Hypothalamus (tissue), 51 donors: ENCODE data around the gene C12orf50.
"Not testable (repeated sequence)": the region's sequence is repeated elsewhere in the genome, so short reads cannot be mapped to it uniquely, and the experiment has no call there.

Source experiments
- DNase-seq, 51 donors: peaks; one replicate each; lab custom pipeline; 2025; lab: John Stamatoyannopoulos, UW

Gene C12orf50

DNA sequence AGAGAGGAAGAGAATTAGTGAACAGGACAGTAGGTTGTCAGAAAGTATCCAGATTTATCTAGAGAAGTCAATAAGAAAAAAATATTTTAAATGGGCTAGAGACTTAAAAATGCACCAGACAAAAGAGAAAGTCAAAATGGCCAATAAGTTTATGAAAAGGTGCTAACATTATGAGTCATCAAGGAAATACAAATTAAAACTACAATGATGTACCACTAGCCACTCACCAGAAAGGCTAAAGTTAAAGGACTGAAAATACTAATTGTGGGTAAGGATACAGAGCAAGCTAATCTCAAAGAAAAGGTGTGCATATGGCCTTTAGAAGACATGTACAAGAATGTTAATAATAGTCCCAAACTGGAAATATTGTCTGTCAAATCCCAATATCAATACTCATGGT lies 37.7 kb downstream of the C12orf50 start:
- DNase-seq, result no peak

DNA sequence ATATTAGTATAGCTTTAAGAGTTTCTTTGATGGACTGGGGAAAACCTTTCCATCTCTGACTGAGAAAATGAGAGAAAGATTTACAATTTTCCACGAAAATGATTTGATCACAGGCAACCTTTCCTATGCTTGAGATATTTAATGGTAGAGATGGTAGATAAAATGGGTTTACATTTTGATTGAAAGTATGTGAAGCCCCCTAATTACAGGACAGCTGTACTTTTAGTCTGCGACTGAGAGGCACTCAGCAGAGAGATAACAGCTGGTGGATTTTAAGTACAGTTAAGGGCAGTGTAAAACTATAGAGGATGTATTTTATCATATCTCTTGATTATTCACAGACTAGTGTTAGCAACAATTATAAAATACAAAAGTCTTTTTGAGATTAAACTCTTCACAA lies 40.7 kb downstream of the C12orf50 start:
- no peak for DNase-seq

DNA sequence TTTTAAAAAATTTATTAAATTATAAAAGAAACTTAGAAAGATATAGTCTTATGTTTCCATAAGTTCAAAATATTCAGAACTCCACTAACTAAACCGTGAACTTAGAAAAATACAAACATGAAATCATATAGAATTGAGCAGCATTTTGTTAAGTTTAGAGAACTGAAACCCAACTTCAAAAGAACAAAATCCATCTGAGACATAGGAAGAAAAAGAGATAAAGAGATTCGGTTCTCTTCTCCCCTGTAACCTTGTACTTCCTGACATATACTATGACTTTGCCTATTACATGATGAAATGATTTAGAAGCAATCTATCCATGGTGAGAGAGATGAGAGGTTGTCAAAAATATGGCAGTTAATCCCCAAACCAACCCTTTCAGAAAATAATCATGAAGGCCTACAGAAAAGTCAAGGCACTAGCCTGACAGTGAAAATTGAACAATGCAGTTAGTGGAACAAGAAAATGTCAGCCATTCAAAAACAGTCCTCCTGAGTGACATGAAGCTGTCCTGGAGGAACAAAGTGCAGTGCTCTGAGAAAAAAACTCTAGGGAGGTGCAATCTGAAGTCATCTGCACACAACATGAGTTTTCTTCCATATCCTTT lies 44.0 kb downstream of the C12orf50 start:
- DNase-seq, result no peak

DNA sequence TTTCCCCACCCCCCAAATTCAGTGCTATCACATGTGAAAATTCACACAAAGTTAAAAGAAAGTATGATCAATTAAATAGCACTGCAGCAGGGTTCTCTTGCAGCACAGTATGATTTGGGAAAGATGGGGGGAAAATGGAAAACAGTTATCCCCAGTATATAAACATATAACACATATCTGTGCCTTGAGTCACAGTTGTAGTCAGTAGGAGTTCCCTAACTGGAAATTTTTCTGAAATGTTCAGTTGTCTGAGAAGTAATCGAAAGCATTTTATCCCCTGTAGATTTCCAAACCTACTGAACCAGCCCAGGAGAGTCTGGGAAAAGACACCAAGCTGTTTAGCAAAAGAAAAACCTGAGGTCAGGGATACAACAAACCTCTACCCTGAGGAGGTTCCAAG lies 47.0 kb downstream of the C12orf50 start:
- no peak for DNase-seq

DNA sequence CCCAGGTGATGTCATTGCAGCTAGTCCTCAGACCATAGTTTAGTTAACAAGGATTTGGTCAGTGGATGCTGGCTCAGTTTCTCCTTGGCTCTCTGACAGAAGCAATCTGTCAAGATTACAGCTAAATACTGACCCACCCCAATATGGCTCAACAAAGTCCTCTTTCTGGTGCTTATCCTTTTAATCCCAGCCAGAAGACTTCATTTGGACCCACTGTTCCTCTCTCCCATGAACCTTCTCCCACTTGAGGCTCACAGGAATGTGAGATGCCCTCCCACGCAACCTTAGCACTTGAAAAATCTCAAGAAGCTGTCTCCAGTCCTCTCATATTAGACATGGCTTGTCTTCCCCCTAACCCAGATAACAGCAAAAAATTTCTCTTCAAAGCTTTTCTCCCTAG lies 47.7 kb downstream of the C12orf50 start:
- DNase-seq, result no peak

DNA sequence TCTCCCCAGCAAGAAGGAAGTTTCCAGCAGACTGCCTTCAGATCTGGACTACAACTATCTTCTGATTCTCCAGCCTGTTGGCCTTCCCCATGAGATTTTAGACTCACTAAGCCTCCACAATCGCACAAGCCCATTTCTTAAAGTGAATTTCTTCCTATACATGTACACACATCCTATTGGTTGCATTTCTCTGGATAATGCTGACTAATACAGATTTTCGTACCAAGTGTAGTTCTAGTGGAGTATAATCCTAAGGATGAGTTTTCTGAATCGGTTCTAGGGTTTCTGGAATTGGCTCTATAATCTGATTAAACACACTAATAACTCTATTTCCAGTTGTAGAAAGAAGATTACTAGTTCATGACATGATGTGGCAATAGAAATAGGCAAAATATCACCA lies 53.3 kb downstream of the C12orf50 start:
- no peak for DNase-seq

DNA sequence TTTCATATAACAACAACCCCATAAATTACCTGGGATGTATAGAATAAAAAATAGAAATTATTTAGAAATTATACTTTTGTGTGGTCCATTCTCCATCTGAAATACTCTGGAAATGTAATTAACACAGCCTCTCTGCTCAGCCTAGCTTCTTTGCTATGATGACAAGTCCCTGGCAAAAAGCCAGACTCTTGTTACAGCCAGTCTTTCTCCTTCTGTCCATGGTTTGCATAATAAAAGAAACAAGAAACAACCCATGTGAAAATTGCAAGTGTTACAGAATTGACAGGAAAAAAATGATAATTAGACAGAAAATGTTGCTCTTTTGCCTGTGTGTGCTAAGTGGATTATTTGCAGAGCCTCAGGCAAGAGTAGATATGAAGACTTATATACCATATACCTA lies 61.3 kb downstream of the C12orf50 start:
- no peak for DNase-seq

GRCh38 chr12:87960566-87960965 lies 68.6 kb downstream of the C12orf50 start:
- peak in 1 of 51 donors; percentile 6 for DNase-seq

- DNase-seq, result not testable (repeated sequence)
Measured at GRCh38 chr12:87954028-87954427, 75.2 kb downstream of the C12orf50 start.

GRCh38 chr12:87953256-87953860 lies 75.8 kb downstream of the C12orf50 start:
- DNase-seq, result peak in 5 of 51 donors; percentile 1 to 28 (median 8)

DNA sequence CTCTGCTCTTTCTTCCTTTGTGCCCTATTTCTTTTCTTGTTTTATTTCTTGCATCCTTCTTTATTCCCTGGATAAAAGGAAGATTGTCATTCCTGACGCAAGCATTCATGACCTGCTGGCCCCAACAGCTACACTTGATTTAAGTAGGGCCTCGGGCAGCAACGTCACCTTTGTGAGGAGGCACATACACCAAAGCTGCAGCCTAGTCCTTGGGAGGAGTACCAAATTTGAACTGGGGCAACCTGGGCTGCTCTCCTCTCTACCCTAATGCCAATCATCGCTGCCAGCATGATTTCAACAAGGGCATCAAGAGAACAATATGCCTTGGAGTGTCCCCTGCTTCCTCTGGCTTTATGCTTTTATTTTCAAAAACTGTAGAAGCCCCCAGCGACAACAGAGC lies 76.4 kb downstream of the C12orf50 start:
- DNase-seq, result peak in 3 of 51 donors; percentile 2 to 4 (median 2)

- no peak for DNase-seq
Measured at GRCh38 chr12:87952223-87952622, 77.0 kb downstream of the C12orf50 start.

GRCh38 chr12:87943762-87944161 lies 85.4 kb downstream of the C12orf50 start:
- DNase-seq, result no peak

- no peak for DNase-seq
Measured at GRCh38 chr12:87943023-87943422, 86.2 kb downstream of the C12orf50 start.

GRCh38 chr12:87939182-87939581 lies 90.0 kb downstream of the C12orf50 start:
- DNase-seq, result no peak

GRCh38 chr12:87935216-87935615 lies 94.0 kb downstream of the C12orf50 start:
- no peak for DNase-seq

DNA sequence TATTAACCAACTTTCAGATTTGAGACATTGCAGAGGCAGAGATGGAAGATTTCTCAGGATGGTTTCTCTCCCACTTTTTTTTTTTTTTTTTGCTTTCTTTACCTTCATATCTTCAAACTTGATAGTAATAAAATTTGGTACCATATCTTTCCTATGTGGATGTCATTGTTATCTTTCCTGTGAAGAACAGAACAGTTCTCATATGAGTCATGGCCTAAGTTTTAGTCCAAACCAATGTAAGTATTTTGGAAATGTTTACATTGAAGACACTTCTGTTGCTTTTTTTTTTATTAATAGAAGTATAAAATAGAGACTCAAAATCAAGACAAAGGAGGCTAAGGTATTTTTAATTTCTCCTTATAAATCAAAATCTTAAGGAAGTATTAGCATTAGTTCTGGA lies 95.2 kb downstream of the C12orf50 start:
- no peak for DNase-seq

- no peak for DNase-seq
Measured at GRCh38 chr12:87931812-87932211, 97.4 kb downstream of the C12orf50 start.

DNA sequence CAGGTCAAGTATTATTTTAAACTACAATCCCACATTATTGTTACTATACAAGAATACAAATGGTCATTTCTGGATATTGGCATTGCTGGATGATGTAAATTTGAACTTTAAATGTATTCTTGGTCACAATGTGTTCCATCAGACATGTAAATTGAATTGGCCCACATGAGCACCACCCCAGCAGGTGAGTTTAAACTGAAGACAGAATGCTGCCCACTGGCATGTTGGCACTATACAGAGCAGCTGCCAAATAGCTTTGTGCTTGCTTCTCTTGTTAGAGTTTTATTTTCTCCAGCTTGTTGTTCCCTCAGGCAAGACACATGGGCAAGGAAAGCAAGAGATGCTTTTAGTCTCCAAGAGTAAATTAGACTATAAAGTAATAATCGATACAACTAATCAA lies 98.6 kb downstream of the C12orf50 start:
- DNase-seq, result no peak
